Measurements from ENCODE around the gene HOXC5. TPM values are rescaled to one million over a fixed set of nuclear protein-coding genes. Genes with fewer than 3 reads are reported as not detected.

HOXC5 gene
- total RNA-seq, 1 experiment from 2014 or later = 5.0 TPM

- H3K27me3 ChIP-seq (ENCODE audit: control insufficient read depth, insufficient read depth, low read length) = no peaks in the 10 kb centered on the region
- no peak for DNase-seq (ENCODE audit: low read depth, low spot score)
- peak overlapping the region; percentile 78 for H3K27ac ChIP-seq (ENCODE audit: low read length)
- POLR2A ChIA-PET = interaction anchor here (0.7 kb wide), 1 partner anchor 10 kb away, joined by 3 read pairs; no protein-coding TSS in a partner anchor
- no peaks in the 10 kb centered on the region for H3K9me3 ChIP-seq (ENCODE audit: control insufficient read depth, insufficient read depth, low read depth, low read length)
- CTCF ChIA-PET = interaction anchor here (0.5 to 1.8 kb wide), 17 partner anchors 9 to 670 kb away, joined by 3 to 17 read pairs (median 5); partner anchors contain the start of genes HOXC10 and HOXC8
- no peak for TF ChIP-seq CTCF (IDR thresholded peaks at IDR 0.05)
- TF ChIP-seq POLR2AphosphoS5 (IDR thresholded peaks at IDR 0.05; ENCODE audit: low read depth, low read length) = 0 out of 2 replicates have a peak, but pooled peaks have one; percentile 8
- H3K4me1 ChIP-seq (ENCODE audit: control insufficient read depth, insufficient read depth, low read length) = peaks cover 95% of the 10 kb centered on the region
- ATAC-seq = no peak
- intact Hi-C loops (cut with micrococcal nuclease; ENCODE audit: unreplicated experiment) (loop anchor here (2.0 kb wide), 1 partner anchor 169 kb away; no protein-coding TSS in a partner anchor), in situ Hi-C loops (cut with HindIII; ENCODE audit: low pct_unique_long_range_greater_than_20kb, low sequenced_read_pairs) (no loop called here)
- H3K36me3 ChIP-seq (ENCODE audit: control insufficient read depth, insufficient read depth, low read length) = peaks cover 4% of the 10 kb centered on the region; the same call in 1 of the 2 replicates
- no TSS peak for BruUV-seq (replicated peaks)
- no peak overlapping the region for H3K4me3 ChIP-seq (ENCODE audit: low read depth in 2 of 2, low read length in 2 of 2)
Observed at GRCh38 chr12:54032086-54032619, 697 bp upstream of the HOXC5 start.

GRCh38 chr12:54033106-54033979 is 493 bp downstream of the HOXC5 start:
- ATAC-seq (no peak), DNase-seq (ENCODE audit: low read depth, low spot score) (no peak)
- TF ChIP-seq POLR2AphosphoS5 (IDR thresholded peaks at IDR 0.05; ENCODE audit: low read depth, low read length) = no peak; the same call in none of the 2 replicates
- TF ChIP-seq TCF7L2 (IDR thresholded peaks at IDR 0.05; ENCODE audit: low read depth, low read length) = peak; percentile 72; the same call in 1 of the 2 replicates
- Histone ChIP-seq H3K27ac (ENCODE audit: low read length) (peak overlapping the region; percentile 0; the same call in 1 of the 2 replicates), H3K27me3 (ENCODE audit: control insufficient read depth, insufficient read depth, low read length) (no peaks in the 10 kb centered on the region), H3K36me3 (ENCODE audit: control insufficient read depth, insufficient read depth, low read length) (peaks cover 4% of the 10 kb centered on the region; the same call in 1 of the 2 replicates), H3K9me3 (ENCODE audit: control insufficient read depth, insufficient read depth, low read depth, low read length) (no peaks in the 10 kb centered on the region), H3K4me1 (ENCODE audit: control insufficient read depth, insufficient read depth, low read length) (peaks cover 95% of the 10 kb centered on the region), H3K4me3 (ENCODE audit: low read depth in 2 of 2, low read length in 2 of 2) (peak overlapping the region in 1 of 2 experiments; percentile 12; a peak in 1 of 4 replicates)
- in situ Hi-C loops (cut with HindIII; ENCODE audit: low pct_unique_long_range_greater_than_20kb, low sequenced_read_pairs) = no loop called here
- BruUV-seq (replicated peaks) = TSS peak; percentile 26
- intact Hi-C loops (cut with micrococcal nuclease; ENCODE audit: unreplicated experiment) = loop anchor here (2.0 kb wide), 1 partner anchor 167 kb away; no protein-coding TSS in a partner anchor
- CTCF ChIA-PET = interaction anchor here (0.6 to 1.8 kb wide), 6 partner anchors 10 to 175 kb away, joined by 5 to 17 read pairs (median 8); no protein-coding TSS in a partner anchor
- POLR2A ChIA-PET = no interaction called here

DNA sequence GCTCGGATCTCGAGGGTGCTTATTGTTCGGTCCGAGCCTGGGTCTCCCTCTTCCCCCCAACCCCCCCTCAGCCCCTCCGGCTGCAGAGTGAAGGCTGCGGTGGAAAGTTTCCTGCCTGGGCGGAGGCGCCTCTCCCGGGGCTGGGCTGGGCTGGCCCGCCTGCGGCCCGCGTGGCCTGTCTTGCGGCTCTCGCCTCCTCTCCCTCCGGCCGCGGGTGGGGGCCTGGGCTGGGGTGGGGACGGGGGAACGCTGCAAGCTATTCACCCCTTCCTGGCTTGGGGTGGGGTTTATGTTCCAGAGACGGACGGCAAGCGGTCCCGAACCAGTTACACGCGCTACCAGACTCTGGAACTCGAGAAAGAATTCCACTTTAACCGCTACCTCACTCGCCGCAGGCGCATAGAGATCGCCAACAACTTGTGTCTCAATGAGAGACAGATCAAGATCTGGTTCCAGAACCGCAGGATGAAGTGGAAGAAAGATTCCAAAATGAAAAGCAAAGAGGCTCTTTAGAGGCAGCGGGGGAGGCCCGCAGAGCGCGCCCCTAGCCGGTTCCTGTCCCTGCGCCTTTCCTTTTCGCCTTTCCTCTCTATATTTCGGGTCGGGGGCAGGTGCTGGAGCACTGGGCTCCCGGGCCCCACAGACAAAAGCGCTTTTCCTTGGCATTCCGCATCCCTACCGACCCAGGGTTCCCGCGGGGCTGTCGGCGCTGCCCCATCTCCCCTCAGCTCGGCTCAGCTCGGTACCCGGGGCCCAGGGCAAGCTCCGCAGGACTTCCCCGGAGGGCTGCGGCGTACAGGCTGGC is 1.3 kb downstream of the HOXC5 start:
- Histone ChIP-seq H3K27me3 (ENCODE audit: control insufficient read depth, insufficient read depth, low read length) (no peaks in the 10 kb centered on the region), H3K9me3 (ENCODE audit: control insufficient read depth, insufficient read depth, low read depth, low read length) (no peaks in the 10 kb centered on the region), H3K27ac (ENCODE audit: low read length) (no peak overlapping the region), H3K4me3 (ENCODE audit: low read depth in 2 of 2, low read length in 2 of 2) (no peak overlapping the region; a peak in 1 of 4 replicates), H3K36me3 (ENCODE audit: control insufficient read depth, insufficient read depth, low read length) (peaks cover 4% of the 10 kb centered on the region; the same call in 1 of the 2 replicates), H3K4me1 (ENCODE audit: control insufficient read depth, insufficient read depth, low read length) (peaks cover 95% of the 10 kb centered on the region)
- CTCF ChIA-PET = no interaction called here
- ATAC-seq (no peak), DNase-seq (ENCODE audit: low read depth, low spot score) (no peak)
- POLR2A ChIA-PET = no interaction called here
- in situ Hi-C loops (cut with HindIII; ENCODE audit: low pct_unique_long_range_greater_than_20kb, low sequenced_read_pairs) = no loop called here
- TF ChIP-seq POLR2AphosphoS5 (IDR thresholded peaks at IDR 0.05; ENCODE audit: low read depth, low read length) (no peak), TCF7L2 (IDR thresholded peaks at IDR 0.05; ENCODE audit: low read depth, low read length) (no peak), SIN3A (IDR thresholded peaks at IDR 0.05; ENCODE audit: borderline replicate concordance, insufficient read depth, low read depth, low read length) (no peak), CTCF (IDR thresholded peaks at IDR 0.05) (no peak)
- TF ChIP-seq, protein P1, sequence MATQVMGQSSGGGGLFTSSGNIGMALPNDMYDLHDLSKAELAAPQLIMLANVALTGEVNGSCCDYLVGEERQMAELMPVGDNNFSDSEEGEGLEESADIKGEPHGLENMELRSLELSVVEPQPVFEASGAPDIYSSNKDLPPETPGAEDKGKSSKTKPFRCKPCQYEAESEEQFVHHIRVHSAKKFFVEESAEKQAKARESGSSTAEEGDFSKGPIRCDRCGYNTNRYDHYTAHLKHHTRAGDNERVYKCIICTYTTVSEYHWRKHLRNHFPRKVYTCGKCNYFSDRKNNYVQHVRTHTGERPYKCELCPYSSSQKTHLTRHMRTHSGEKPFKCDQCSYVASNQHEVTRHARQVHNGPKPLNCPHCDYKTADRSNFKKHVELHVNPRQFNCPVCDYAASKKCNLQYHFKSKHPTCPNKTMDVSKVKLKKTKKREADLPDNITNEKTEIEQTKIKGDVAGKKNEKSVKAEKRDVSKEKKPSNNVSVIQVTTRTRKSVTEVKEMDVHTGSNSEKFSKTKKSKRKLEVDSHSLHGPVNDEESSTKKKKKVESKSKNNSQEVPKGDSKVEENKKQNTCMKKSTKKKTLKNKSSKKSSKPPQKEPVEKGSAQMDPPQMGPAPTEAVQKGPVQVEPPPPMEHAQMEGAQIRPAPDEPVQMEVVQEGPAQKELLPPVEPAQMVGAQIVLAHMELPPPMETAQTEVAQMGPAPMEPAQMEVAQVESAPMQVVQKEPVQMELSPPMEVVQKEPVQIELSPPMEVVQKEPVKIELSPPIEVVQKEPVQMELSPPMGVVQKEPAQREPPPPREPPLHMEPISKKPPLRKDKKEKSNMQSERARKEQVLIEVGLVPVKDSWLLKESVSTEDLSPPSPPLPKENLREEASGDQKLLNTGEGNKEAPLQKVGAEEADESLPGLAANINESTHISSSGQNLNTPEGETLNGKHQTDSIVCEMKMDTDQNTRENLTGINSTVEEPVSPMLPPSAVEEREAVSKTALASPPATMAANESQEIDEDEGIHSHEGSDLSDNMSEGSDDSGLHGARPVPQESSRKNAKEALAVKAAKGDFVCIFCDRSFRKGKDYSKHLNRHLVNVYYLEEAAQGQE (IDR thresholded peaks at IDR 0.05; ENCODE audit: insufficient read depth in 1 of 2, low read depth in 2 of 2, low read length in 1 of 2) = no peak
- intact Hi-C loops (cut with micrococcal nuclease; ENCODE audit: unreplicated experiment) = loop anchor here (2.0 kb wide), 1 partner anchor 167 kb away; no protein-coding TSS in a partner anchor
- no TSS peak for BruUV-seq (replicated peaks)

Data from Panc1 (cell line).